Stimulated activated naive CD4-positive, alpha-beta T cell treated with Interleukin-2 at 50 U/mL for 16 hours (primary cell): ENCODE measurements around the gene DCP2.

ENCODE experiments used
- DNase-seq: peaks from one replicate; lab custom pipeline; 2025; lab: John Stamatoyannopoulos, UW

DCP2 gene

GRCh38 chr5:112967520-112968083 is 9.0 kb upstream of the DCP2 start:
- no peak for DNase-seq

- DNase-seq: no peak
Observed at GRCh38 chr5:112968411-112969106, 8.0 kb upstream of the DCP2 start.

- DNase-seq: no peak
Observed at GRCh38 chr5:112971276-112971675, 5.3 kb upstream of the DCP2 start.

GRCh38 chr5:112973036-112973435 is 3.6 kb upstream of the DCP2 start:
- DNase-seq: no peak

GRCh38 chr5:112973904-112974303 is 2.7 kb upstream of the DCP2 start:
- no peak for DNase-seq

- DNase-seq: no peak
Observed at GRCh38 chr5:112974901-112975300, 1.7 kb upstream of the DCP2 start.

GRCh38 chr5:112975721-112976431 is 722 bp upstream of the DCP2 start:
- no peak for DNase-seq

GRCh38 chr5:112977440-112977861 is 853 bp downstream of the DCP2 start:
- no peak for DNase-seq

- no peak for DNase-seq
Observed at GRCh38 chr5:112978836-112979235, 2.2 kb downstream of the DCP2 start.

GRCh38 chr5:112979723-112980122 is 3.1 kb downstream of the DCP2 start:
- DNase-seq: no peak

GRCh38 chr5:112983363-112983762 is 6.8 kb downstream of the DCP2 start:
- DNase-seq: no peak

GRCh38 chr5:112986224-112986623 is 9.6 kb downstream of the DCP2 start:
- DNase-seq: no peak

GRCh38 chr5:112995764-112996618 is 19.4 kb downstream of the DCP2 start:
- DNase-seq: peak; percentile 61

GRCh38 chr5:112996830-112997374 is 20.3 kb downstream of the DCP2 start:
- DNase-seq: no peak

GRCh38 chr5:112998296-112998695 is 21.7 kb downstream of the DCP2 start:
- no peak for DNase-seq

GRCh38 chr5:113000466-113000865 is 23.9 kb downstream of the DCP2 start:
- no peak for DNase-seq

- DNase-seq: no peak
Observed at GRCh38 chr5:113002423-113002822, 25.8 kb downstream of the DCP2 start.

GRCh38 chr5:113003763-113004162 is 27.2 kb downstream of the DCP2 start:
- DNase-seq: no peak

- no peak for DNase-seq
Observed at GRCh38 chr5:113005454-113005853, 28.9 kb downstream of the DCP2 start.

GRCh38 chr5:113017881-113018635 is 41.5 kb downstream of the DCP2 start:
- DNase-seq: no peak
